OCI-LY1 (cell line): ENCODE data around the gene AIP.

Experiments used
- H2AFZ ChIP-seq: fragments of 200-600 bp; sonication (generic), shearing (Covaris generic); 2 replicates; pipeline ENCODE4 v1.6.0; 2014; ENCODE audit warnings: antibody characterized with exemption, mild to moderate bottlenecking, low read length
- H3F3A ChIP-seq: fragments of 200-600 bp; sonication (generic), shearing (Covaris generic); 2 replicates; pipeline ENCODE4 v1.6.0; 2014; ENCODE audit warnings: mild to moderate bottlenecking, antibody characterized with exemption, low read length, moderate library complexity; ENCODE audit not compliant: insufficient read depth
- H3K27ac ChIP-seq: fragments of 200-600 bp; sonication (generic); 2 replicates; pipeline ENCODE4 v1.5.1; 2014; ENCODE audit warnings: low read length, mixed run types, mild to moderate bottlenecking, low read depth; ENCODE audit not compliant: poor library complexity, severe bottlenecking
- H3K27me3 ChIP-seq: fragments of 200-600 bp; sonication (generic); 2 replicates; pipeline ENCODE4 v1.6.0; 2014; ENCODE audit warnings: antibody characterized with exemption, mild to moderate bottlenecking, low read length, moderate library complexity; ENCODE audit not compliant: insufficient read depth
- H3K36me3 ChIP-seq: fragments of 200-600 bp; sonication (generic); 2 replicates; pipeline ENCODE4 v1.6.1; 2014; ENCODE audit warnings: mild to moderate bottlenecking, antibody characterized with exemption, low read length, moderate library complexity, mixed read lengths; ENCODE audit not compliant: insufficient read depth
- H3K4me1 ChIP-seq: fragments of 200-600 bp; sonication (generic); 2 replicates; pipeline ENCODE4 v1.5.1; 2014; ENCODE audit warnings: mild to moderate bottlenecking, low read length, moderate library complexity; ENCODE audit not compliant: insufficient read depth, severe bottlenecking
- H3K4me2 ChIP-seq: fragments of 200-600 bp; sonication (generic), shearing (Covaris generic); 2 replicates; pipeline ENCODE4 v1.6.1; 2014; ENCODE audit warnings: low read length
- H3K4me3 ChIP-seq: fragments of 200-600 bp; sonication (generic); 2 replicates; pipeline ENCODE4 v1.5.1; 2014; ENCODE audit warnings: low read length, low read depth, mild to moderate bottlenecking, mixed read lengths; ENCODE audit not compliant: poor library complexity, severe bottlenecking
- H3K79me2 ChIP-seq: fragments of 200-600 bp; shearing (Covaris generic); 2 replicates; pipeline ENCODE4 v1.6.1; 2016; ENCODE audit warnings: mixed run types, low read length, mixed read lengths; ENCODE audit not compliant: insufficient read depth
- H3K9ac ChIP-seq: fragments of 200-600 bp; sonication (generic), shearing (Covaris generic); 2 replicates; pipeline ENCODE4 v1.6.1; 2014; ENCODE audit warnings: mild to moderate bottlenecking, low read length, mixed read lengths
- H3K9me2 ChIP-seq: fragments of 200-600 bp; sonication (generic), shearing (Covaris generic); 2 replicates; pipeline ENCODE4 v1.6.1; 2014; ENCODE audit warnings: low read depth, mild to moderate bottlenecking, low read length, mixed read lengths
- H3K9me3 ChIP-seq: fragments of 200-600 bp; shearing (Covaris generic); 2 replicates; pipeline ENCODE4 v1.6.1; 2014; ENCODE audit warnings: low read length, mixed read lengths
- H4K20me1 ChIP-seq: fragments of 200-600 bp; sonication (generic), shearing (Covaris generic); 2 replicates; pipeline ENCODE4 v1.6.0; 2016; ENCODE audit warnings: mild to moderate bottlenecking, low read length; ENCODE audit not compliant: insufficient read depth
- EZH2 ChIP-seq: fragments of 200-600 bp; sonication (generic), shearing (Covaris generic); IDR thresholded peaks from 2 replicates; pipeline ENCODE4 v1.8.0; 2017; ENCODE audit warnings: borderline replicate concordance, mixed run types, mild to moderate bottlenecking, antibody characterized with exemption, low read length, moderate library complexity, mixed read lengths
- TF ChIP-seq, protein P1 (sequence below): fragments of 200-600 bp; sonication (generic), shearing (Covaris generic); IDR thresholded peaks from 2 replicates; pipeline ENCODE4 v1.5.1; 2017; ENCODE audit warnings: mild to moderate bottlenecking, antibody characterized with exemption, low read length, moderate library complexity, mixed read lengths

The AIP gene

GRCh38 chr11:67439321-67440228 lies 43.3 kb upstream of the AIP start:
- Histone ChIP-seq H3K4me2 (peak overlapping the region; percentile 89), H3K27ac (peak overlapping the region; percentile 97), H3K9ac (peak overlapping the region; percentile 92; the same call in 1 of the 2 replicates), H2AFZ (no peak overlapping the region), H3K4me3 (peak overlapping the region; percentile 79), H3F3A (peaks cover 9% of the 10 kb centered on the region; the same call in 1 of the 2 replicates), H4K20me1 (no peaks in the 10 kb centered on the region), H3K9me3 (no peaks in the 10 kb centered on the region), H3K36me3 (peaks cover 20% of the 10 kb centered on the region), H3K79me2 (no peaks in the 10 kb centered on the region), H3K9me2 (no peaks in the 10 kb centered on the region), H3K4me1 (peaks cover 94% of the 10 kb centered on the region), H3K27me3 (no peaks in the 10 kb centered on the region)
- TF ChIP-seq, protein P1, sequence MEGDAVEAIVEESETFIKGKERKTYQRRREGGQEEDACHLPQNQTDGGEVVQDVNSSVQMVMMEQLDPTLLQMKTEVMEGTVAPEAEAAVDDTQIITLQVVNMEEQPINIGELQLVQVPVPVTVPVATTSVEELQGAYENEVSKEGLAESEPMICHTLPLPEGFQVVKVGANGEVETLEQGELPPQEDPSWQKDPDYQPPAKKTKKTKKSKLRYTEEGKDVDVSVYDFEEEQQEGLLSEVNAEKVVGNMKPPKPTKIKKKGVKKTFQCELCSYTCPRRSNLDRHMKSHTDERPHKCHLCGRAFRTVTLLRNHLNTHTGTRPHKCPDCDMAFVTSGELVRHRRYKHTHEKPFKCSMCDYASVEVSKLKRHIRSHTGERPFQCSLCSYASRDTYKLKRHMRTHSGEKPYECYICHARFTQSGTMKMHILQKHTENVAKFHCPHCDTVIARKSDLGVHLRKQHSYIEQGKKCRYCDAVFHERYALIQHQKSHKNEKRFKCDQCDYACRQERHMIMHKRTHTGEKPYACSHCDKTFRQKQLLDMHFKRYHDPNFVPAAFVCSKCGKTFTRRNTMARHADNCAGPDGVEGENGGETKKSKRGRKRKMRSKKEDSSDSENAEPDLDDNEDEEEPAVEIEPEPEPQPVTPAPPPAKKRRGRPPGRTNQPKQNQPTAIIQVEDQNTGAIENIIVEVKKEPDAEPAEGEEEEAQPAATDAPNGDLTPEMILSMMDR = peak; percentile 40; the same call in 1 of the 2 replicates
- no peak for TF ChIP-seq EZH2

GRCh38 chr11:67440229-67441097 lies 42.4 kb upstream of the AIP start:
- Histone ChIP-seq H3K4me3 (peak overlapping the region; percentile 79), H4K20me1 (no peaks in the 10 kb centered on the region), H3K9me3 (no peaks in the 10 kb centered on the region), H3K4me2 (peak overlapping the region; percentile 89), H3K9ac (peak overlapping the region; percentile 92; the same call in 1 of the 2 replicates), H3K9me2 (no peaks in the 10 kb centered on the region), H3K27me3 (no peaks in the 10 kb centered on the region), H3K27ac (peak overlapping the region; percentile 97), H2AFZ (no peak overlapping the region), H3K4me1 (peaks cover 94% of the 10 kb centered on the region), H3F3A (peaks cover 9% of the 10 kb centered on the region; the same call in 1 of the 2 replicates), H3K36me3 (peaks cover 11% of the 10 kb centered on the region), H3K79me2 (no peaks in the 10 kb centered on the region)
- TF ChIP-seq, protein P1 = no peak
- TF ChIP-seq EZH2 = no peak

GRCh38 chr11:67441098-67441563 lies 41.7 kb upstream of the AIP start:
- H3K9me2 ChIP-seq = no peaks in the 10 kb centered on the region
- no peaks in the 10 kb centered on the region for H3K79me2 ChIP-seq
- H3K27me3 ChIP-seq = no peaks in the 10 kb centered on the region
- H3K9ac ChIP-seq = no peak overlapping the region; the same call in 1 of the 2 replicates
- H3K36me3 ChIP-seq = peaks cover 4% of the 10 kb centered on the region
- H3F3A ChIP-seq = peaks cover 9% of the 10 kb centered on the region; the same call in 1 of the 2 replicates
- H3K4me3 ChIP-seq = no peak overlapping the region
- no peak for TF ChIP-seq EZH2
- no peaks in the 10 kb centered on the region for H4K20me1 ChIP-seq
- peak overlapping the region; percentile 97 for H3K27ac ChIP-seq
- H2AFZ ChIP-seq = no peak overlapping the region
- no peaks in the 10 kb centered on the region for H3K9me3 ChIP-seq
- peaks cover 94% of the 10 kb centered on the region for H3K4me1 ChIP-seq
- H3K4me2 ChIP-seq = peak overlapping the region; percentile 89
